WI38 (cell line): ENCODE data around the gene ULK4.

Experiments
- H3K4me3 ChIP-seq: 2 replicates; pipeline ENCODE4 v1.5.1; 2011; ENCODE audit warnings: low read depth, mild to moderate bottlenecking, control low read depth, low read length
- TF ChIP-seq, protein P1 (sequence below): IDR thresholded peaks from 2 replicates; pipeline ENCODE4 v1.5.1; 2012; ENCODE audit warnings: low read depth, mild to moderate bottlenecking, control low read depth, low read length

Gene ULK4

DNA sequence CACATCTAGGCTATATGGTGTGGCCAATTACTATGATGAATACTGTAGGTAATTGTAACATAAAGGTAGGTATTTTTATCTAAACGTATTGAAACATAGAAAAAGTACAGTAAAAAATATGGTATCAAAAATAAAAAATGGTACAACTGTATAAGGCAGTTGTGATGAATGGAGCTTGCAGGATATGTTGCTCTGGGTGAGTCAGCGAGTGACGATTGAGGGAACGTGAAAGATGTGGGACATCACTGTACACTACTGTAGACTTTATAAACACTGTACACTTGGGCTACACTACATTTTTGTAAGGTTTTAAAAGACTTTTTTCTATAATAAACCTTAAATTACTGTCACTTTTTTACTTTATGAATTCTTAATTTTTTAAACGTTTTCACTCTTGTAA lies 752.3 kb downstream of the ULK4 start:
- no peak overlapping the region for H3K4me3 ChIP-seq
- TF ChIP-seq, protein P1, sequence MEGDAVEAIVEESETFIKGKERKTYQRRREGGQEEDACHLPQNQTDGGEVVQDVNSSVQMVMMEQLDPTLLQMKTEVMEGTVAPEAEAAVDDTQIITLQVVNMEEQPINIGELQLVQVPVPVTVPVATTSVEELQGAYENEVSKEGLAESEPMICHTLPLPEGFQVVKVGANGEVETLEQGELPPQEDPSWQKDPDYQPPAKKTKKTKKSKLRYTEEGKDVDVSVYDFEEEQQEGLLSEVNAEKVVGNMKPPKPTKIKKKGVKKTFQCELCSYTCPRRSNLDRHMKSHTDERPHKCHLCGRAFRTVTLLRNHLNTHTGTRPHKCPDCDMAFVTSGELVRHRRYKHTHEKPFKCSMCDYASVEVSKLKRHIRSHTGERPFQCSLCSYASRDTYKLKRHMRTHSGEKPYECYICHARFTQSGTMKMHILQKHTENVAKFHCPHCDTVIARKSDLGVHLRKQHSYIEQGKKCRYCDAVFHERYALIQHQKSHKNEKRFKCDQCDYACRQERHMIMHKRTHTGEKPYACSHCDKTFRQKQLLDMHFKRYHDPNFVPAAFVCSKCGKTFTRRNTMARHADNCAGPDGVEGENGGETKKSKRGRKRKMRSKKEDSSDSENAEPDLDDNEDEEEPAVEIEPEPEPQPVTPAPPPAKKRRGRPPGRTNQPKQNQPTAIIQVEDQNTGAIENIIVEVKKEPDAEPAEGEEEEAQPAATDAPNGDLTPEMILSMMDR, result no peak

DNA sequence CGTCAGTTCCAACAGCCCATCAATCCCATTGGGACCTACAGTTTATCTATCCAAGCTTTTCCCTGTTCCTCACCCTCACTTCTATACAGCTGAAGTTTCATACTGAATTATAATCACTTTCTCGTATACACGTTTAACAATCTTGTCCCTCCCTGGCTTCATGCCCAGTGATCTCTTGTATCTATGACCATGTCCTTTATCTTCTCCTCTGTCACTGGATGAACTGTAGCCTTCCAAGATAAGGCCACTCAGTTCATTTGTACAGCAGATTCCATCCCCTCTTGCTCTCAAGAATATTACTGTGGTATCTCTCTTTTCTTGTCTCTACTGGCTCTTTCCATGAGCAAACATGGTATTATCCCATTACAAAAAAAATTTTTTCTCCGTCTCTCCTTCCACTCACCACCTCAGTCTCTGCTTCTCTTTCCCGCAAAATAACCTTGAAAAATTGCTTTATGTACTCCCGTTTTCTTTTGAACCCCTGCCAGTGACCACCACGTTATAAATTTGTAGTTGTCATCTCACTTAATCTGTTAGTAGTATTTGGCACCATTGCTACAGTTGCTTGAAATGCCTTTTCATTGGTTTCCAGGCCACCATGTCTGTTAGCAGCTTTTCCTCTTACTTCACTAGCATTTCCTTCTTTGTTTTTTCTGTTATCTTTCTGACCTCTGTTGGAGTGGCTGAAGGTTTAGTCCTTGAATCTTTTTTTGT lies 753.2 kb downstream of the ULK4 start:
- TF ChIP-seq, protein P1, result no peak
- H3K4me3 ChIP-seq, result no peak overlapping the region

DNA sequence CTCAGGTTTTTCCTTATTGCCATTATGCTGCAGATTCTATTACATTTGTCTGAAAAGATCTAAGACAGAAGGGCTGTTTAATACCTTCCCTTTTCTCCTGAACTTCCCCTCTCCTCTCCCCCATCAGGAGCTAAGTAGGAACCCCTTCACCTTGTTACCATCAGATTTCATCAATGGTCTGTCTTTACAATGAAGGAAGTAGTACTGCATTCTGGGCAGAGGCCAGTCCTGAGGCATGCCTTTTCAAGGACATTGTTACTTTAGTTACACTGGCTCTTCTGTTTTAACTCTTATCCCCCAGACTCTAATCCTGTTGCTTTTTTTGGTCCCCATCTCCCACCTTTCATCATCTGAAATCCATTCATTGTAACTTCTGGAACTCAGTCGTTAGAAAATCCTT lies 754.5 kb downstream of the ULK4 start:
- TF ChIP-seq, protein P1, result no peak
- no peak overlapping the region for H3K4me3 ChIP-seq

DNA sequence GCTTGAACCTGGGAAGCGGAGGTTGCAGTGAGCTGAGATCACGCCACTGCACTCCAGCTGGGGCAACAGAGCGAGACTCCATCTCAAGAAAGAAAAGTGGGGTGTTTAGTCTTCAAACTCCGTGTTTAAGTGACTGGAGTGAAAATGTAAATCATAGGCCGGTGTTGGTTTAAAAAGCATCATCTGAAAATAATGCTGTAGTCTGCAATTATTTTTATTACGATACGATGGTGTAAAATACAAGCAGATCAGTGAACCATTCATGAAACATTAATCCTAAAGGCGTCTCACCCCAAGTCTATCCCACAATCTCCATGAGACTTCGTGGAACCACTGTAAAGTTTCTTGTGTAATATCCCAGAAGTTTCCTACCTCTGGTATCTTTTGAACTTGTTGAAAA lies 756.3 kb downstream of the ULK4 start:
- H3K4me3 ChIP-seq, result no peak overlapping the region
- TF ChIP-seq, protein P1, result no peak

DNA sequence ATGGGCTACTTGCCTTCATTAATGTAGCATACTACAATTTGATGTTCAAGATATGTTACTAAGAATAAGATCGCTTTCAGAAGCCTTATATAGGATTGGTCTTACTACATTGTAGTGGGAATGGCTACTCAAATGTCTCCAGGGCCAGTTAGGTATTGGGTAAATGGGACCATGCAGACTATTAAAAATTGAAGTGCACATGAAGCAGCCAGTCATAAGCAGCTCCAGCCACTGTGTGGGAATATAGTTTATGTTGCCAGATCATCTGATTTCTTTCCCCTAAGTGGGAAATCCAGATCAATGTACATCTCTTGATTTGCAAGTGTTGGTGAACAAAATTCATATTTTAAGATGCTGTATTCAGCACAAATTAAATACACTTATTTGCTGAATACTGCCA lies 757.5 kb downstream of the ULK4 start:
- TF ChIP-seq, protein P1, result no peak
- no peak overlapping the region for H3K4me3 ChIP-seq

DNA sequence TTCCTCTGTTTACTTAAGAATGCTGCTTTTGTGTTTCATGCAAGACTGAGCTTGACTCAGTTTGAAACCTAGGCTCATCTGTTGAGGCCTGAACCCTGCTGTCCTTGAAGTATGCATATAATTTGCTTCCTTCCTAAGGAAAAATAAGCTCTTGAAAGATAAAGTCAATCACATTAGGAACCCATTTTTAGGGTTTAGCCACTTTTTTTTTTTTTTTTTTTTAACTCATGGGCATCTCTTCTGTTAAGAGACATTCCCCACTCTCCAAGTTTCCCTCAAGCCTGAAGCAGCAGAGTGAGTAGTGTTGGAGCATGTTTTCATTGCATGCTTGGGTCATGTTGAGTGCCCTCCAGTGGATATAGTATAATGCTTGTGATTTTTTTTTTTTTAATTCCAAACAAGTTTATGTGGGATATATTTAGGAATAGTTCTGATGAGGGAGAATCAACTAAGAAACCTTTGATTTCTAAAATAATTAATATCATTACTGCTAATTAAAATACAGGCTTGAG lies 759.0 kb downstream of the ULK4 start:
- TF ChIP-seq, protein P1, result no peak
- no peak overlapping the region for H3K4me3 ChIP-seq

DNA sequence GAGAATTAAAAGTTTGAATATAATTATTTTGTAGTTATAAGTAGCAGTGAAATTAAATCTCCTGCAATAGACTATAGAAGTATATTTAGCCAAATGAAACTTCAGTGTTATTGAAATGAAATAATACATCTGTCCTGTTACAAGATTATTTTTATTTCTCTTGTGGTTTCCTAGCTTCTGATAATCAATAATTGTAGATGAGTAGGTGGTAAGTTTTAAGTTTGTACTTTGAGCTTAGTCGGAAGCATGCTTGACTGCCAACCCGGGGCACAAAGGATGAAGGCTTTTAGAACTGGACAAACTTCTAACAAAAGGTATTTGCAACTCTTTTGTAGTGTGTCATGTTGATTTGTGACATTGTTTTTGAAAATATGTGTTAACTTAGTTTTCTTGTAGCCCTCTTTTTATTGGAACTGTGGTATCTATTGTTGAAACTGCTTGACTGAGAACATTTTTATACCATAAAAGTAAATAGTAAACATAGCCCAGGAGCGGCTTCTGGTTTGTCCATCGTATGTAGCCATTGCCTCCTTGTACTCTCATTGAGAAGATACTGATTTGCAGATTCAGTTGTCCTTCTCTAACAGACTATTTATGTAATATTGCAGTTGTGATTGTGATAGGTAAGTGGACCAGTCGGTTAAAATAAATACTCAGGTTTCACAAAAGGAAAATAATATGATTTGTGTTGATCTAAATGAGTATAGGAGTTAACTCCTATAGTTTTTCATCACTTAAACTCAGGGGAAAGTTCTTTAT lies 759.6 kb downstream of the ULK4 start:
- no peak overlapping the region for H3K4me3 ChIP-seq
- TF ChIP-seq, protein P1, result no peak
